Activated CD8-positive, alpha-beta memory T cell treated with anti-CD3 and anti-CD28 coated beads for 4 hours (primary cell): ENCODE results near the gene SLF2.
"Not testable (repeated sequence)": the region's sequence is repeated elsewhere in the genome, so short reads cannot be mapped to it uniquely, and the experiment has no call there.

Experiments used
- DNase-seq, 2 donors: peaks; one replicate each; pipeline ENCODE4 v3.0.0-alpha.2; 2020; ENCODE audit warnings: low read depth in 2 of 2

SLF2 gene

GRCh38 chr10:100879741-100880360, 32.9 kb upstream of the SLF2 start:
- DNase-seq = no peak

GRCh38 chr10:100881556-100882213, 31.1 kb upstream of the SLF2 start:
- DNase-seq = no peak

GRCh38 chr10:100882252-100882651, 30.5 kb upstream of the SLF2 start:
- DNase-seq = no peak

GRCh38 chr10:100882671-100883311, 30.0 kb upstream of the SLF2 start:
- DNase-seq = no peak

GRCh38 chr10:100883312-100883821, 29.4 kb upstream of the SLF2 start:
- DNase-seq = no peak

GRCh38 chr10:100885611-100886010, 27.2 kb upstream of the SLF2 start:
- DNase-seq = not testable (repeated sequence)

- DNase-seq = no peak
Measured at GRCh38 chr10:100886091-100886490, 26.7 kb upstream of the SLF2 start.

- no peak for DNase-seq
Measured at GRCh38 chr10:100886521-100886920, 26.2 kb upstream of the SLF2 start.

- no peak for DNase-seq
Measured at GRCh38 chr10:100886963-100887362, 25.8 kb upstream of the SLF2 start.

- no peak for DNase-seq
Measured at GRCh38 chr10:100887761-100888296, 24.9 kb upstream of the SLF2 start.

- DNase-seq = no peak
Measured at GRCh38 chr10:100888957-100889356, 23.8 kb upstream of the SLF2 start.

- DNase-seq = no peak
Measured at GRCh38 chr10:100889546-100889945, 23.2 kb upstream of the SLF2 start.

GRCh38 chr10:100890141-100890672, 22.6 kb upstream of the SLF2 start:
- DNase-seq = no peak

- DNase-seq = no peak
Measured at GRCh38 chr10:100890673-100891317, 22.0 kb upstream of the SLF2 start.

GRCh38 chr10:100894033-100894432, 18.7 kb upstream of the SLF2 start:
- no peak for DNase-seq

- no peak for DNase-seq
Measured at GRCh38 chr10:100894589-100895294, 18.0 kb upstream of the SLF2 start.

GRCh38 chr10:100895346-100895745, 17.4 kb upstream of the SLF2 start:
- no peak for DNase-seq

GRCh38 chr10:100895896-100896295, 16.9 kb upstream of the SLF2 start:
- no peak for DNase-seq

- no peak for DNase-seq
Measured at GRCh38 chr10:100896876-100897461, 15.8 kb upstream of the SLF2 start.

- no peak for DNase-seq
Measured at GRCh38 chr10:100897976-100898375, 14.8 kb upstream of the SLF2 start.

- DNase-seq = no peak
Measured at GRCh38 chr10:100899171-100899570, 13.6 kb upstream of the SLF2 start.
